Measurements from ENCODE around the gene ATF5.

The ATF5 gene, protein sequence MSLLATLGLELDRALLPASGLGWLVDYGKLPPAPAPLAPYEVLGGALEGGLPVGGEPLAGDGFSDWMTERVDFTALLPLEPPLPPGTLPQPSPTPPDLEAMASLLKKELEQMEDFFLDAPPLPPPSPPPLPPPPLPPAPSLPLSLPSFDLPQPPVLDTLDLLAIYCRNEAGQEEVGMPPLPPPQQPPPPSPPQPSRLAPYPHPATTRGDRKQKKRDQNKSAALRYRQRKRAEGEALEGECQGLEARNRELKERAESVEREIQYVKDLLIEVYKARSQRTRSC

GRCh38 chr19:49929121-49929610 lies at the start of gene ATF5, which contains the start of gene NUP62:
Gene ATF5 (plus strand): TSS chr19:49929205. CDS start chr19:49930851, 1,646 bp downstream.
Gene NUP62 (minus strand): TSS chr19:49929504. CDS start chr19:49909807, 19,697 bp downstream.
- DNase-seq (ENCODE audit: insufficient read length, low spot score) (peak; percentile 89), FAIRE-seq (no peak)

- FAIRE-seq (no peak), DNase-seq (ENCODE audit: insufficient read length, low spot score) (no peak)
These were observed 49.6 kb upstream of the ATF5 start for GRCh38 chr19:49879243-49879963.

GRCh38 chr19:49880162-49880869 lies 48.7 kb upstream of the ATF5 start:
- DNase-seq (ENCODE audit: insufficient read length, low spot score) (no peak), FAIRE-seq (no peak)

GRCh38 chr19:49881186-49881585 lies 47.8 kb upstream of the ATF5 start:
- DNase-seq (ENCODE audit: insufficient read length, low spot score) = no peak
- no peak for FAIRE-seq

DNA sequence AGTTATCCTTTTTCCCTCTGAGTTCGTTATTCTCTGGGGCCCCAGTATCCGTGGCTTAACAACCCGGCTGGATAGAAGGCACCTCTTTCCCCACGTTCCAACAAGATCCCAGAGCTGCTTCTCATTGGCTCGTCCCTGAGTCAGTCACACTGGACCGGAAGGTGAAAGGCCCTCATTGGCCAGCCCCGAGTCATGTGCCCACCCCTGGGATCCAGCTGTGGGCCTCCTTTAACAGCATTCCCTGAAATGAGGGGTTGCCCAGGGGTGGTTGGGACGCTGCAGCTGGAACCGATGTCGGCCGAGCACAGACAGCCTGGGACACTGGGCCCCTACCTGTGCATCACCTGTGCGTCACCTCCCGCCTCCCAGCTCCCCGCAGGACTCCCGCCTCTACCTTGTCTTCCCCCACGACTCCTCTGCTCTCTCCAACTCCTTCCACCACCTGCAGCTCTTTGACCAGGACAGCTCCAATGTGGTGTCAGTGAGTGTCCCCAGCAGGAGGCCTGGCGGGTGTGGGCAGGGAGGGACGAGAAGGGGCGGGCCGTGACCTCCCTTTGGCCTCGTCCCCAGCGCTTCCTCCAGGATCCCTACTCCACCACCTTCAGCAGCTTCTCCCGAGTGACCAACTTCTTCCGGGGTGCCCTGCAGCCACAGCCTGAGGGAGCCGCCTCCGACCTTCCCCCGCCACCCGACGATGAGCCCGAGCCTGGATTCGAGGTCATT lies 47.2 kb upstream of the ATF5 start:
- DNase-seq (ENCODE audit: insufficient read length, low spot score) (no peak), FAIRE-seq (no peak)

- DNase-seq (ENCODE audit: insufficient read length, low spot score) = no peak
These were observed 46.4 kb upstream of the ATF5 start for GRCh38 chr19:49882643-49883042.

DNA sequence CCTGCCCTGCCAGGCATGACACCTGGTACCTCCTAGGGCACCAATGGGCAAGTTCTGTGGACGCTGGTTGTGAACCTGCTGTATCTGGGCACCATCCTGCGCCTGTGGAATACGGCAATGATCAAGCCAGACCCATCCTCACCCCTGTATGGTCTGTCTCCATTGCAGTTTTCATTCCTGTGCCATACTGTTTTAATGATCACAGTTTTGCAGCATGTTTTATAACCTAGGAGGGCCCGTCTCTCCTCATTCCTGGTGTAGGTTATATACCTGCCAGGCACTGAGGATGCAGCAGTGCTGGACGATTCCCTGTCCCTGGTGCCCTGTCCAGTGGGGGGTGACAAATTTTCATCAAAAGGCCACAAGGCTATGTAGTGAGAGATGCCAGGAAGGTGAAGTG lies 45.9 kb upstream of the ATF5 start:
- DNase-seq (ENCODE audit: insufficient read length, low spot score) = no peak
- FAIRE-seq = no peak

More at GRCh38 chr19:49882643-49883042, 46.4 kb upstream of the ATF5 start:
- no peak for FAIRE-seq

DNA sequence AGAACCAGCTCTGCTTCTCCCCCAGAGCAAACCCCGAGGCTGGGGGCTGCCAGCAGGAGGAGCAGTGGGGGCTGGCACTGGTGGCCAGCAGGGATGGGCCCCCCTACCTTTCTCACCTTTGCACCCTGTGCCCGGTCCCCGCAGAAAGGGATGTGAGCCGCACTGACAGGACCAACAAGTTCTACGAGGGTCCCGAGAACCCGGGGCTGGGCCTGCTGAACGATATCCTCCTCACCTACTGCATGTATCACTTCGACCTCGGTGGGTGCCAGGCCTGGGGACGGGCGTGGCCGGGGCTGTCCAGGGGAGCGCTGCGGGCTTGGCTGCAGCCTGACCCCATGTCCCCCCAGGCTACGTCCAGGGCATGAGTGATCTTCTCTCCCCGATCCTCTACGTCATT lies 44.9 kb upstream of the ATF5 start:
- FAIRE-seq (no peak), DNase-seq (ENCODE audit: insufficient read length, low spot score) (no peak)

- no peak for DNase-seq (ENCODE audit: insufficient read length, low spot score)
- no peak for FAIRE-seq
These were observed 44.2 kb upstream of the ATF5 start for GRCh38 chr19:49884760-49885159.

DNA sequence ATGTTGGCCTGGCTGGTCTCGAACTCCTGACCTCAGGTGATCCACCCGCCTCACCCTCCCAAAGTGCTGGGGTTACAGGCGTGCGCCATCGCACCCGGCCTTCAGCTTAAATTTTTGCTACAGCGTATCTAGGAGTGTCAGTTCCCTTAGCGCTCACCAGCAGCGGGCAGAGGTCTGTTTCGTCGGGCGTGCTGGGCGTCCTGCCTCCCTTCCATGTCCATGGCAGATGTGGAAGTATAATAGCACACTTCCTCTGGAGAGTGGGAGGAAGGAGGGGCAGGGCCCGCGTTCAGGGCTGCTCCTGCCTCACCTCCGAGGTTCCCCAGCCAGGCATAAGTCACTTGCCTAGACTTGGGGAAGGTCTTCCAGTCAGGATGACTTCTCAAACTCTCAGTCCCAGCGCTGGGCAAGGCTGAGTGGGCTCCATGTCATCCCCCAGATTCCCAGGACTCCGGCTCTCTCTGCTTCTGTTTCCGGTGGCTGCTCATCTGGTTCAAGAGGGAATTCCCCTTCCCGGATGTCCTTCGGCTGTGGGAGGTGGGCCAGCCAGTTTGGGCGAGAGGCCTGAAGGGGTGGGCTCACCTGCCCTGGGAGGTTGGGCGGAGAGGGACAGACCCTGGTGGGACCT lies 41.9 kb upstream of the ATF5 start:
- FAIRE-seq (no peak), DNase-seq (ENCODE audit: insufficient read length, low spot score) (no peak)

DNA sequence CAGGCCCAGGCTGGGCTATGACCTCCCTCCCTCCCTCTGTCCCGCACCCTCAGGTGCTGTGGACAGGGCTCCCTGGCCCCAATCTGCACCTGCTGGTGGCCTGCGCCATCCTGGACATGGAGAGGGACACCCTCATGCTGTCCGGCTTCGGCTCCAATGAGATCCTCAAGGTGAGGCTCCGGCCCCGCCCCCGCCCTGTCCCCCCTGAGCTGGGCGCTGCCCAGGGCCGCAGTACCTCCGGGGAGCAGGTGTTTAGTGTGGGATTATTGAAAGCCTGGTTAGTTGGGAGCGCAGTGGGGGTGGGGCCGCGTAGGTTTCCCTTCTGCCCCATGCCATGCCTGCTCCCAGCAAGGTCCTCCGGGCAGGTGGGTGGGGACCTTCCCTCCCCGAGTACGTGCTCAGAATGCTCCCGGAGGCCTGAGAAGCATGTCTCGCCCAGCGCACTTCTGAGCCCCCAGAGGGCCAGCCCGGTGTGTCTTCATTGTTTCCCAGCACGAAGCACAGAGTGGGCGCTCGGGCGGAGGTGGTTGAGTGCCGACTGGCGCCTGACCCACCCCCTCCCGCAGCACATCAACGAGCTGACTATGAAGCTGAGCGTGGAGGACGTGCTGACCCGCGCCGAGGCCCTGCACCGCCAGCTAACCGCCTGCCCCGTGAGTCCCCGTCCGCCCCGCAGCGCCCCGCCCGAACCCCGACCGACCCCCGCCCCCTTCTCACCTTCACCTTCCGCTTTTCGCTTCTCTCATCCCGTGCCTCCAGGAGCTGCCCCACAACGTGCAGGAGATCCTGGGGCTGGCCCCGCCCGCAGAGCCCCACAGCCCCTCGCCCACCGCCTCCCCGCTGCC lies 41.1 kb upstream of the ATF5 start:
- DNase-seq (ENCODE audit: insufficient read length, low spot score) = no peak
- no peak for FAIRE-seq

DNA sequence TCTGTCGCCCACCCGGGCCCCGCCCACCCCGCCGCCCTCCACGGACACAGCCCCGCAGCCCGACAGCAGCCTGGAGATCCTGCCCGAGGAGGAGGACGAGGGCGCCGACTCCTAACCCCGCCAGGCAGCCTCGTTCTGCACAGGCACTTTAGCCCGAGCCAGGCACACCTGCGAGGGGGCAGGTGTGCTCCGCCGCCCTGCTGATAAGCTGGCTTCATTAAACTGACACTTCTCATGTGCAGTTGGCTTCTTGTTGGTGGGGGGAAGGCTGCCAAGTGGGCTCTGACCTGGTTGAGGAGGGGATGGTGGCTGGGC lies 40.5 kb upstream of the ATF5 start:
- FAIRE-seq = no peak
- no peak for DNase-seq (ENCODE audit: insufficient read length, low spot score)

- FAIRE-seq (no peak), DNase-seq (ENCODE audit: insufficient read length, low spot score) (no peak)
These were observed 39.8 kb upstream of the ATF5 start for GRCh38 chr19:49889038-49889686.

GRCh38 chr19:49889687-49890348 lies 39.2 kb upstream of the ATF5 start:
- peak; percentile 47 for FAIRE-seq
- DNase-seq (ENCODE audit: insufficient read length, low spot score) = peak; percentile 74

DNA sequence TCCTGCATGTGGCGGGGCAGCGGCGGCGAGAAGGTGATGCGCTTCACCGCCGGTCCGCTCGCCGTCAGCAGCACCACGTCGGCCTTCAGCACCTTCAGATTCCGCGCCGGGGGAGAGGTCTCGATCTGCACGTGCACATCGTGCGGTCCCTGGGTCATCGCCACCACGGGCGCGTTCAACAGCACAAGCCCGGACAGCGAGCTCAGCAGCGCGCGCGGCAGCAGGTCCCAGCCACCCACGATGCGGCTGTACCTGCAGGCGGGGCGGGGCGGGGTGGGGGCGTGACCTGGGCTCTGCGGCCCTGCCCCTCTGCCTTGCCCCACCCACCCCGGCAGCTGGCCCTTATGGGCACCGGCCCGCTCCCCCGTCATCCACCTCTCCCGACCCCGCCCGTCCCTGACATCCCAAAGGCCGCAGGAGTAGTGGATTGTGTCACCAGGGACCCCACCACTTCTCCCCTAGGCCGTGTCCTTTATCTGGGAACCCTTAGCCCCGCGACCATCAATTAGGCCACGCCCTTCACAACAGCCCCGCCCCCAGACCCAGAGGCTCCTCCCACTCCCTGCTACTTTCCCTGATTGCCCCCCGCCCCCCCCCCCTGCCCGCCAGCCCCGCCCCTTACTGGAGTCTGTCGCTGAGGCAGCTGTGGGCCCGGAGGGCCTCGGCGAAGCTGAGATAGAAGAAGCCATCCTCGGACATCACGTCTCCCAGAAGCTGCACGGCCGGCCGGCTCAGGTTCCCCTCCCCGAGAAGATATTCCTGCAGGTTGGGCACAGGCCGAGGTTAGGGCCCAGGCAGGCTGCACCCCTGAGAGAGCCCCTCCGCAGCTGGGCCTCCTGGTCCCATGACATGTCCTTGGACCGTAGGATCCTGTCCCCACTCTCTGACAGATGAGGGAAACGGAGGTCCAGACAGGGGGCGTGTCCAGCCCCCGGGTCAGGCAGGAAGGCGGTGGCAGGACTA lies 38.4 kb upstream of the ATF5 start:
- FAIRE-seq (no peak), DNase-seq (ENCODE audit: insufficient read length, low spot score) (peak; percentile 79)

GRCh38 chr19:49891393-49891792 lies 37.6 kb upstream of the ATF5 start:
- DNase-seq (ENCODE audit: insufficient read length, low spot score) (no peak), FAIRE-seq (no peak)

DNA sequence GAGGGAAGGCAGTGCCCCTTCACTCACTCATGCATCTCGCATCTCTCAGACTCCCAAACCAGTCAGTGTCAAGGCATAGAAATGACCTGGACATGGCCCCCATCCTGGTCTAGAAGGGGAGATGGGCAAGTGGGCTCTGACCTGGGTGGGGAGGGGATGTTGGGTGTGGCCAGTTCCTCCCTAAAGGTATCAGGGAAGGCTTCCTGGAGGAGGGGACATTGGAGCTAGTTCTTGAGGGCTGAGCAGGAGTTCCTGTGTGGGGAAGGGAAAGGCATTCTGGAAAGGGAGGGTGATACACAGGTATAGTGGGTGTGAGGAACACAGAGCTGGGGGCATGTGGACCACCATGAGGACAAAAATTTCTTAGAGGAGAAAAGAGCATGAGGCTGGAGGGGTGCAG lies 36.3 kb upstream of the ATF5 start:
- no peak for FAIRE-seq

More for the DNA sequence above, 36.3 kb upstream of the ATF5 start:
- no peak for DNase-seq (ENCODE audit: insufficient read length, low spot score)
